GM21447 (cell line): ENCODE results near the gene ZNF611.
A peak's percentile ranks its signal among the peaks of the same experiment; 100 is the strongest.
"Not testable (repeated sequence)": the region's sequence is repeated elsewhere in the genome, so short reads cannot be mapped to it uniquely, and the experiment has no call there.

ENCODE experiments used
- ATAC-seq: cut with Tn5 transposase; IDR thresholded peaks from one replicate; pipeline ENCODE4 v1.9.1; 2021; ENCODE audit not compliant: unreplicated experiment

Gene ZNF611

DNA sequence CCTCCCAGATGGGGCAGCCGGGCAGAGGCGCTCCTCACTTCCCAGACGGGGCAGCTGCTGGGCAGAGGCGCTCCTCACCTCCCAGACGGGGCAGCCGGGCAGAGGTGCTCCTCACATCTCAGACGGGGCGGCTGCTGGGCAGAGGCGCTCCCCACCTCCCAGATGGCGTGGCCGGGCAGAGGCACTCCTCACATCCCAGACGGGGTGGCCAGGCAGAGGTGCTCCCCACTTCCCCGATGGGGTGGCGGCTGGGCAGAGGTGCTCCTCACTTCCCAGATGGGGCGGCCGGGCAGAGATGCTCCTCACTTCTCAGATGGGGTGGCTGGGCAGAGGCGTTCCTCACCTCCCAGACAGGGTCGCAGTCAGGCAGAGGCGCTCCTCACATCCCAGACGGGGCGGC, 14.3 kb downstream of the ZNF611 start:
- not testable (repeated sequence) for ATAC-seq

DNA sequence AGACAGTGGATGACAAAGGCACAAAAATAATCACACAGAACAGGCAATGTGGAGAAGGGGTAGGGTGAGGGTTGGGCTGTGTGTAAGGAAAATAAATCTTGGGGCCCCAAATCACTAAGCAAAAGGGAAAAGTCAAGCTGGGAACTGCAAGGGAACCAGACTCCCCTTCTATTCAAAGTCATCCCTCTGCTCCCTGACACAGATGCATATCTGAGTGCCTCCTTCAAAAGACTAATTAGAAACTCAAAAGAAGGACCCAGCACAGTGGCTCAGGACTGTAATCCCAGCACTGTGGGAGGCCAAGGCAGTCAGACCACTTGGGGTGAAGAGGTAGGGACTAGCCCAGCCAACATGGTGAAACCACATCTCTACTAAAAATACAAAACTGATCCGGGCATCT, 18.3 kb downstream of the ZNF611 start:
- no peak for ATAC-seq

DNA sequence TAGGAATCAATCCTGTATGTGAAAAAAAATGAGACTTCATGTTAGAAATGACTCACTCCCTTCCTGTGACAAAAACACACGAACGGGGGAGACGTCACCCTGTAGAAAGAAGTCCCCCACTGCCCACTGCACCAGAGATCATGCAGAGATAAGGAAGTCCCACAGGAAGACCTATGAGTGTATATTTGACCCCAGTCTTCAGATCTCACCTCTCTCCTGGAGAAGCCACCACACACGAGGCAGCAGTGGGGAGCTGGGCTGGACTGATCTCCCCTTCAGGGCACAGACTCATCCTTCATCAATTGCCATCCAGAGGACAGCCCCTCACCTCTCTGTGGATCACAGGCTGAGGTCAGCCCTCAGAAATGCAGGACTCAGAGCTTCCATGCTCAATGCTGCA, 18.9 kb downstream of the ZNF611 start:
- ATAC-seq = not testable (repeated sequence)

DNA sequence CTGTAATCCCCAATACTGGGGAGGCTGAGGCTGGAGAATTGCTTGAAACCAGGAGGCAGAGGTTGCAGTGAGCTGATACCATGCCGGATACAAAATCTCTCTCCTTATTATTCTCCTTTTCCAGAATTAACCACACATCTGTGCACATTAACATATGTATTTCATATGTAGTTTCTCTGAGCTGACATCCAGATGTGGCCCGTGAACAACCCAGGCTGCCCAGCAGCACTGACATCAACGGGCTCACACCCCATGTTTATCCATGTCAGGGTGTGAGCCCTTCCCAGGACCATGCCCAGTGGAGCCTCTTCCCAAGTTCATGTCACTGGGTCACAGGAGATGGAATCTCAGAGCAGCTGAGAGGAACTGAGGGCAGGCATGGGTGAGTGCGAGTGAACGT, 19.5 kb downstream of the ZNF611 start:
- ATAC-seq = not testable (repeated sequence)

DNA sequence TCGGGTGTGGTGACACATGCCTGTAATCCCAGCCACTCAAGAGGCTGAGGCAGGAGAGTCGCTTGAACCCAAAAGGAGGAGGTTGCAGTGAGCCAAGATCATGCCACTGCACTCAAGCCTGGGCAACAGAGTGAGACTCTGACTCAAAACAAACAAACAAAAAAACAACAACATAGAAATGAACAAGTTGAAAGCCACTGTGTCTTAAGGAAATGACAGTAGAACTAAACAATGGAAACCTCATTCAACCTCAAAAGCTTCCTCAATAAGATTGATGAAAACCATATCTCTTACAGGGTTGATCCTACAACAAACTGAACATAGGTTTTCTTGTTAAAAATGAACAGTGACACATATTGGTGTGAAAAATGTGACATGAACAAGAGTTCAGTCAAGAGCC, 21.8 kb downstream of the ZNF611 start:
- not testable (repeated sequence) for ATAC-seq

DNA sequence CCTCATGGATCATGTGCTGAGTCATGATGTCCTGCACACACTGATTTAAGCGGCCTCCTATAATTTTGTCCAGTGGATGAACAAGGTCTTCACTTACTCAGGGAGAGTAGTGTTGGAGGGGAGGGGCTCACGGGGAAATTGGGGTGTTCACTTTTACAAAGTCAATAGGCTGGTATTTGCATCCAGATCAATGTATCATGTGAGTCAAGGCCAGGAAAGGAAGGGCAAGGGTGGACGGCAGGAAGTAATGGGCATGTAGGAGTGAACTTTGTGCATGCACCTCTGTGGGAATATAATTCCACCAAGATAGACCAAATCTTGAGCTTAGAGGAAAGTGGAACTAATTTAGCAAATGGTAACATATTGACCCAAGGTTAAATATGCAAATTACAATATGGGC, 23.2 kb downstream of the ZNF611 start:
- not testable (repeated sequence) for ATAC-seq

DNA sequence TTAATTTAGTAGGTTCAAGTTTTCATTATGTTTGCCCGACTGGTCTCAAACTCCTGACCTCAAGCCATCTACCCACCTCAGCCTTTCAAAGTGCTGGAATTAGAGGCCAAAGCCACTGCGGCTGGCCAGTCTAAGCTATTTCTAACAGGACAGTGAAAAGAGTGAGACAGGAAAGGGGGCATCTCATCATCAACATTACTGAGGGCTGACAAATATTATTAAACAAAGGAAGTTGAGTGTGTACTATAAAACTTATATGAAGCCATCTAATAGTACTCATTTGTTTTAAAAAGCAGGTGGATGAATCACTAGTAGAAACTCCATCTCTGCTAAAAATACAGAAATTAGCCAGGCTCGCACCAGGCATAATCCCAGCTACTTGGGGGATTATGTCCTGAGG, 24.3 kb downstream of the ZNF611 start:
- ATAC-seq = no peak

DNA sequence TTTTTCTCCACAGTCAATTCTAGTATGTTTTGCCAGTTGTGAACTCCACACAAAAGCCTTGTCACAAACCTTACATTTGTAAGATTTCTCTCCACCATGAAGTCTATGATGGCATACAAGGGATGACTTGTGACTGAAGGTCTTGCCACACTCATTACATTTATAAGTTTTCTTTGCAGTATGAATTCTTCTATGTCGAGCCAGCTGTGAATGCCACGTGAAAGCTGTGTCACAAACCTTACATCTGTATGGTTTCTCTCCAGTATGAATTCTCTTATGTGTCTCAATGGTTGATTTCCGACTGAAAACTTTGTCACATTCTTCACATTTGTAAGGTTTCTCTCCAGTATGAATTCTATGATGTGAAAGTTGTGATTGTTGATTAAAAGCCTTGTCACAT, 29.2 kb downstream of the ZNF611 start:
- not testable (repeated sequence) for ATAC-seq

DNA sequence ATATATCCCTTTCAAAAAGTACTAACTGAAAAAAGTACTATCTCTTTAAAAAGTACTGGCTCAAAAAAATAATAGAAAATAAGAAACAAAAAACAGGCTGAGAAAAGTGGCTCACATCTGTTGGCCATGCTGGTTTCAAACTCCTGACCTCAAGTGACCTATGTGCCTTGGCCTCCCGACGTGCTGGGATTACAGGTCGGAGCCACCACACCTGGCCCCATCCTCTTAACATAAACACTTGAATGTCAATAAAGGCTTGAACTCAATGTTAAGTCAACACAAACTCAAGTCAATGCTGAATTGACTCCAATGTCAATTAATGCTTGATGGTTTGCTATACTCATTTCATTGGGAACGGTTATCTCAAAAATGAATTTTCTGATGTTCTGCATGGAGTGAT, 30.9 kb downstream of the ZNF611 start:
- no peak for ATAC-seq

DNA sequence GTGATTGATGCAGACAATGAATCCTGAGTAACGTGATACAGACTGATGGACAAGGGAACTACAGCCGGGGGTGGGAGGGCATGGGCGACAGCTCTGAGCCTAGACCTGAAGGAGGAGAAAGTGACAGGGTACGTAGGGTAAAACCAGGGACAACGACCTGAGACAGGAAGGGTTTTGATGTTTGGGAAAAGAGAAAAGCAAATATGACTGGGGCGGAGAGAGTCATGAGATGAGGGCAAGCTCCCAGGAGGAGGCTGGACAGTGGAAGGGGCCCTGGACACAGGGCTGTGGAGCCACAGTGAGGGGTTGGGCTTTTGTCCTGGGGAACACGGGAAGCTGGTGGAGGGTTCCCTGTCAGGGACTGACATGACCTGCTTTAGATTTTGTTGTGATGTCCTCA, 34.2 kb downstream of the ZNF611 start:
- ATAC-seq = no peak

DNA sequence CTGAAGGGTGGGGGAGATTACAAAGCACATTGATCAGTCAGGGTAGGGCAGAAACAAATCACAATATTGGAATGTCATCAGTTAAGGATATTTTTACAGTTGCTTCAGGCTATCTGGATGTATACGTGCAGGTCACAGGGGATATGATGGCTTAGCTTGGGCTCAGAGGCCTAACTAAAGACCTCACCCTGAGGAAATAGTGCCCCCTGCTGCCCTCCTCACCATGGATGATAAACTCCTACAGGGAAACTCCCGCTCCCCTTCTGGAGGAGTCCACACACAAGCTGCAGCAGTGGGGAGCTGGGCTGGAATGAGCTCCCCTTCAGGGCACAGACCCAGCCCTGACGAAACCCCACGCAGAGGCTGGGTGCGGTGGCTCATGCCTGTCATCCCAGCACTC, 35.3 kb downstream of the ZNF611 start:
- not testable (repeated sequence) for ATAC-seq

DNA sequence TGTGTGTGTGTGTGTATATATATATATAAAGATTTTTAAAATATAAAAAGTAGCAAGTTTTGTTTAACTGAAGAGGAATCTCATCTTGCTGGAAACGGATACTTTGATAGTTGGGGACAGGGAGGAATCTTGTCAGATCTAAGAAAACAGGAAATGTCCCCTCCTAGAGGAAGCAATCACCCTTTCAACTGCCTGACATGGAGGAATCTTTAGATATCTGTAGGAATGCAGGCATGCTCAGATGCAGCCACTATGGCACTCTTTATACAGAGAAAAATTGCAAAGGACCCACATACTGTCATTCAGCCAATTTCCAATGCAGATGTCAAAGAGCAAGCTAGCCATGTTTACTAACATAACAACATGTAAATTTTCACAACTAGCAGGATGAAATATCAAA, 38.8 kb downstream of the ZNF611 start:
- ATAC-seq = no peak

DNA sequence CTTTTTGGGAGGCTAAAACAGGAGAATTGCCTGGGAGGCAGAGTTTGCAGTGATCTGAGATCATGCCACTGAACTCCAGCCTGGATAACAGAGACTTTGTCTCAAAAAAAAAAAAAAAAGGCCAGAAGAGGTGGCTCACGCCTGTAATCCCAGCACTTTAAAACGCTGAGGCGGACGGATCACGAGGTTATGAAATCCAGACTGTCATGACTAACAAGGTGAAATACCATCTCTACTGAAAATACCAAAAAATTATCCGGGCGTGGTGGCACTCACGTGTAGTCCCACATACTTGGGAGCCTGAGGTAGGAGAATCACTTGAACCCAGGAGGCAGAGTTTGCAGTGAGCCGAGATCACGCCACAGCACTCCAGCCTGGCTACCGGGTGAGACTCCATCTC, 39.9 kb downstream of the ZNF611 start:
- no peak for ATAC-seq

DNA sequence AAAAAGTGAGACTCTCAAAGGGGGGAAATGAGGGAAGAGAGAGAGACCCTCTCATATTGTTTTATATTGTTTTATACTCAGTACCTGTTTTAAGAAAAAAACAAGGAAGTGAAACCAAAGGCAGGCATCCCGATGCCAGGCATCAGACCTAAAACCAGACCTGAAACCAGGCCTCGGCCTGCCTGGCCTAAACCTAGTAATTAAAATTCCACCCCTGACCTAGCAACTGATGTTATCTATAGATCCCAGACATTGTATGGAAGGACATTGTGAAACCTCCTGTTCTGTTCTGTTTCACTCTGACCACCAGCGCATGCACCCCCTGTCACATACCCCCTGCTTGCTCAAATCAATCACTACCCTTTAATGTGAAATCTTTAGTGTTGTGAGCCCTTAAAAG, 40.6 kb downstream of the ZNF611 start:
- not testable (repeated sequence) for ATAC-seq

DNA sequence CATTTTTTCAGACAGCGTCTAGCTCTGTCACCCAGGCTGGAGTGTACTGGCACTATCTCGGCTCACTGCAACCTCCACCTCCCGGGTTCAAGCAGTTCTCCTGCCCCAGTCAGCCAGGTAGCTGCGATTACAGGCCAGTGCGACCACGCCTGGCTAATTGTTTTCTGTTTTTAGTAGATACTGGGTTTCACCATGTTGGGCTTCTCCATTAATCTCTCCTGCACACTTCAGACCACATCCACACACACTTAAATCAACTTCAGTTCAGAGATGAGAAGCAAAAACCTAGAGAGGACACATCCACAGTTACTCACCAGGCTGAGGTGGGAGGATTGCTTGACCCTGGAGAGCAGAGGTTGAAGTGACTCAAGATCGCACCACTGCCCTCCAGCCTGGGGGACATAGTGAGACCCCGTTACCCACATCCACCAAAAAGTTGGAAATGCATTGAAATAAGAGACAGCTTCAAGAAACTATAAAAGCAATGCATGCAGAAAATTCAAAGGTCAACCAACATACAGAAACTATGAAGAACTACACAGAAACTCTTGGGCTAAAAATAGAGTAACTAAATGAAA, 42.3 kb downstream of the ZNF611 start:
- no peak for ATAC-seq

DNA sequence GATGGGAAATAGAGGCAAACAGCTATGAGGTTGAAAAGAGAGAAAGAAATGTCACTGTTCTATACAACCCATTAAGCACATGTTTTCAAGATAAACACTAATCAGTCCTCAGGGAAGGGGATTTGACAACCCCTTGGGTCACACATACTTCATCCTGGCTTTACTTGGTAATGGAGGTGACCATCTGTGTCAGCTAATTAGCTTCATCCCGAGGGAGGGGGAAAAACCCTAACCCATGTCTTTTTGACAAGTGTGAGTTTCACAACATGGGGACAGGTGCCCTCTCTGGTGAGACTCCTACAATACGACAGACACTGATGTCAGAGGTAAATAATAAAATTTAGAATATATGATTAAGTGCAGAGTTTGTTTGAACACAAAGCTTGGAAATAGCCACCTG, 43.1 kb downstream of the ZNF611 start:
- no peak for ATAC-seq

DNA sequence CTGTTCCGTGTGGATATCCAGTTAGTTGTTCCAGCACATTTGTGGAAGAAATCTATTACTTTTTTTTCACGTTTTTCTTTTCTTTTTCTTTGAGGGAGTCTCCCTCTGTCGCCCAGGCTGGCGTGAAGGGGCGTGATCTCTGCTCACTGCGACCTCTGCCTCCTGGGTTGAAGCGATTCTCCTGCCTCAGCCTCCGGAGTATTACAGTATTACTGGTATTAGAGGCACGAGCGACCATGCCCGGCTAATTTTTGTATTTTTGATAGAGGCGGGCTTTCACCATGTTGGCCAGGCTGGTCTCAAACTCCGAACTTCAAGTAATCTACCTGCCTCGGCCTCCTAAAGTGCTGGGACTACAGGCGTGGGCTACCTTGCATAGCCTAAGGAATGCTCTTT, 43.6 kb downstream of the ZNF611 start:
- ATAC-seq = no peak

DNA sequence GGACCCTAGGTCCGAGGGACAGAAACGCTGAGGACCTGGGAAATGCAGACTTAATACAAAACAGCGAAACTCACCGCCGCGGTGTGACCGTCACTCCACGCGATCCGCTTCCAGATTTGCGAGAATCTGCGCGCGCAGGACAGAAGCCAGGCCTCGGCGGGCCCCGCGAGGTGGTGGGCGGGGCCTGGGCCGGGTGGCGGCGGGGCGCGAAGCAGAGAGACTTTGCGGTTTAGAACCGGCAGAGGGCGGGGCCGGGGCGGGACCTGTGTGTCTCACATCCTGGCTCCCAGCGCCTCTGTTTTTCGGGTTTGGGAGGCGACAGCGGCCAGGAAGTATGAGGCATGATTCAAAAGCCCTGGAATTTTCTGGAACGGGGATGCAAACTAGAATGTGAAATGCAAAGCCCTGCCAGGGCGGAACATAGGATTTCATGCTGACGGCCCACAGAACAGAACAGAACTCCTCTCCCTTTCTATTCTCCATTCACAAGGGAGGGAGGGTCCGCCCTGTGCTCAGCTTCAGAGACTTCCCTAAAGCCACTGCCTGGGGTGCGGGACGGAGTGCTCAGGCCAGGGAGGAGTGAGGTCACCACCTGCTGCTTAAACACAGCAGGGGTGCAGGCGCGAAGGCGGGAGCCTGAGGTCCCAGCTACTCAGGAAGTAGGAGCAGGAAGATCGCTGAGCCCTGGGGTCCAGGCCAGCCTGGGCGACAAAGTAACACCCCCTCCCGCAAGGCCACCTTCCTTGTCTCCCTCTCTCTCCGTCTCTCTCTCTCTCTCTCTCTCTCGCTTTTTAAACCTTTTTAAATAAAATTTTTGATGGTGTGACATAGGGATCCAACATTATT, 44.3 kb downstream of the ZNF611 start:
- peak; percentile 75 for ATAC-seq

DNA sequence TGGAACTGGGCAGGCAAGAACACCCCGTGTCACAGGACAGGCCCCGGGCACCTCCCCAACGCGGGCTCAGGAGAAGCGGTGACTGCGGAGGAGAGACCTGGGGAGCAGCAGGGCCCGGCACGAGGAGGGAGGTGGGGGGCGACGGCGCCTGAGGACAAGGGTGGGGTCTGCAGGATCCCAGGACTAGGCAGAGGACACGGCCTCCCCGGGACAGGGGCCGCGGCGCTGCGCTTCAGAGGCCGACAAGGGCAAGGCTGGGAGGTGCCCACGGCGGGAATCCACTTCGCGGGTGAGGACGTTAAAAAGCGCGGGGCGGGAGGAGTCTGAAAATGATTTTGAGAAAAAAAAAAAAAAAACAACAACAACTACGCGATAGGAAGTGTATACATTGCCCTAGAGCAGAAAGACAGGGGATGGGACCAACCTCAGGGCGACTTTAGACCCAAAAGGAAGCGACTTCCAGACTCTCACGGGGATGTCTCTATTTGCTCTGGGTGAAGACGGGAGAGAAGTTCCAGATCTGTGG, 44.9 kb downstream of the ZNF611 start:
- peak; percentile 36 for ATAC-seq

DNA sequence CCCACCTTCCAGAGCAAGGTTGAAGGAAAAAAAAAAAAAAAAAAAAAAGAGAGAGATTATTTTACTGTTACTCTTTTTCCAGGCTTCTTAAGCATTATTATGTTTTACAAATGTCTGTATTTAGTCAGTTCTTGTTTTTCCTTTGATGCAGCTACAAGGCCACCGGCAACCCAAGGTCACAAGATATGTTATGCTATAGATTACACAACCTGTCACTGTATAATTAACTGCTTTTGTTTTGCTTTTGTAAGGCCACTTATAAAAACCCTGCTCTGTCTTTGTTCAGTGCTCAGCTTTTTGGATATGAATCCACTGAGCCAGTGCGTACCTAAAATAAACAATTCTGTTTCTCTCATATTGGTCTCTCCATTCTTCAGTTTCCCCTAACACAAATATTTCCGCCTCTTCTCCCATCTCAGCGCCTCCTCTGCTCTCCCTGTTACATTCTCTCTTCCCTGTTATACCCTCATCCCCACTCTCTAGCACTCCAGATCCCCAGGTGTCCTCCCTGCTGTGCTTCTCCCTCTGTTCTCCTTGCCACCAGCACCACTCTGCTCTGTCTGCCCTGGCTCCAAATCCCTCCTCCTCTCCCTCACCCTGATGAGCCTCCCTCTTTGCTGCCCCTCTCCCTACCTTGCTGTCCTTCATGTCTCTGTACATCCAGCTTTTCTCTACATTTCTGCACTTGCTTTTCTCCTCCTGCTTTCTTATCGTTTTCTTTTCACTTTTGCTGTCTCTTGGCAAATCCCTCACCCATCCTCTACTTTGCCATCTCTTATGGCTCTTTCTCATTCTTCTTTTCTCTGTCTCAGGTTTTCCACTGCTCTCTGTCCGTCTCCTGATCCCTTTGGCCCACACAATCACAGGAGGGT, 45.7 kb downstream of the ZNF611 start:
- not testable (repeated sequence) for ATAC-seq

DNA sequence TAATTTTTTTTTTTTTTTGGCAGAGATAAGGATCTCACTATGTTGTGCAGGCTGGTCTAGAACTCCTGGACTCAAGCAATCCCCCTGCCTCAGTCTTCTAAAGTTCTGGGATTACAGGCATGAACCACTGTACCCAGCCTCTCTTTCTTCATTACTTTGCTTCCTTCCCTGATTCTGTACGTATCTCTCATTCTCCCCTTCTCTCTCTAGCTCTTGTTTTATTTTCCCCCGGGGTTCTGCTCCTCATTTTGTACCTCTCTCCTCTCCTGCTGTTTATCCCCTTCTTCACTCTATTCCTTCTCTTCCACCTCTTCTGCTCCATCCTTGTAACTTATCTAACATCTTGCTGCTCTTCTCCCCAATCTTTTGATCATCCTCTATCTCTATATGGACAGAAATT, 46.5 kb downstream of the ZNF611 start:
- no peak for ATAC-seq
